NB4 (cell line): Measurements from ENCODE around the gene ANKRD65.

Experiments
- MYC ChIP-seq: IDR thresholded peaks from 2 replicates; pipeline ENCODE4 v1.6.1; 2011; ENCODE audit warnings: low read depth, low read length
- POLR2A ChIP-seq: IDR thresholded peaks from 2 replicates; pipeline ENCODE4 v1.6.1; 2011; ENCODE audit warnings: mild to moderate bottlenecking; ENCODE audit not compliant: insufficient read length; ENCODE audit errors: extremely low read depth
- TF ChIP-seq, protein P1 (sequence below): IDR thresholded peaks from one replicate; pipeline ENCODE4 v1.5.1; 2012; ENCODE audit warnings: low read depth, low read length

DNA sequence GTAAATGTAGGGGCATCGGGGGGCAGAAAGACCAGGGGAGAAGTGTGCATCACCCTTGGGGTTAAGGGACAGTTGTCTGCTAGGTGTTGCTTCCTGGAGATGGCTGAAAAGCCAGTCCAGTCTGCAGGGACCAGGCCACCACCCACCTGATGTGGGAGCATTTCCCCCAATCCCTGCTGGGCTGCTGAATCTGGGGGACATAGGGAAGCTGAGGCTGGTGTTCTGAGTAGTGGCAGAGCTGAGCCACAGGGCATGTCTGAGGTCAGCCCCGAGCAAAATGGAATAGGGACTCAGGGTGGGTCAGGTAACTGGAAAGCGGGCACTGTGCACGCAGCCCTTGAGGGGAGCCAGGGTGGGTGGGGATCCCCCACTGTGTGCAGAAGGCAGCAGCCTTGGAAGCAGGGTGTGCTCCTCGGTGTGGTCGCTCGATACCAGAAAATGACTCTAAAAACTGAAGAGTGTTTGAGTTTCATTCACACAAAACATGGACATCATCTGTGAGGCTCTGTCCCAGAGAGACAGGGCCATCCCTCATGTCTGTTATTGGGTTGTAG lies 19.5 kb downstream of the ANKRD65 start:
- TF ChIP-seq, protein P1, sequence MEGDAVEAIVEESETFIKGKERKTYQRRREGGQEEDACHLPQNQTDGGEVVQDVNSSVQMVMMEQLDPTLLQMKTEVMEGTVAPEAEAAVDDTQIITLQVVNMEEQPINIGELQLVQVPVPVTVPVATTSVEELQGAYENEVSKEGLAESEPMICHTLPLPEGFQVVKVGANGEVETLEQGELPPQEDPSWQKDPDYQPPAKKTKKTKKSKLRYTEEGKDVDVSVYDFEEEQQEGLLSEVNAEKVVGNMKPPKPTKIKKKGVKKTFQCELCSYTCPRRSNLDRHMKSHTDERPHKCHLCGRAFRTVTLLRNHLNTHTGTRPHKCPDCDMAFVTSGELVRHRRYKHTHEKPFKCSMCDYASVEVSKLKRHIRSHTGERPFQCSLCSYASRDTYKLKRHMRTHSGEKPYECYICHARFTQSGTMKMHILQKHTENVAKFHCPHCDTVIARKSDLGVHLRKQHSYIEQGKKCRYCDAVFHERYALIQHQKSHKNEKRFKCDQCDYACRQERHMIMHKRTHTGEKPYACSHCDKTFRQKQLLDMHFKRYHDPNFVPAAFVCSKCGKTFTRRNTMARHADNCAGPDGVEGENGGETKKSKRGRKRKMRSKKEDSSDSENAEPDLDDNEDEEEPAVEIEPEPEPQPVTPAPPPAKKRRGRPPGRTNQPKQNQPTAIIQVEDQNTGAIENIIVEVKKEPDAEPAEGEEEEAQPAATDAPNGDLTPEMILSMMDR = no peak
- TF ChIP-seq POLR2A (no peak), MYC (no peak)
